OCI-LY7 (cell line): ENCODE measurements around the gene PLA2R1. TPM values are rescaled to one million over a fixed set of nuclear protein-coding genes. Genes with fewer than 3 reads are reported as not detected.
"Not testable (repeated sequence)": the region's sequence is repeated elsewhere in the genome, so short reads cannot be mapped to it uniquely, and the experiment has no call there.

ENCODE experiments used
- BruUV-seq: library from RNA; stranded (reverse); fragments of 400-500 nt; replicated peaks from 2 replicates; lab custom pipeline; 2021; lab: Mats Ljungman, UMichigan
- CTCF ChIA-PET: fragments of 300-600 bp; sonication (Branson Sonifier 250); formaldehyde crosslinking; loops from one replicate; lab custom pipeline; 2022; ENCODE audit warnings: antibody characterized with exemption; ENCODE audit not compliant: unreplicated experiment; lab: Charles Lee
- POLR2A ChIA-PET: fragments of 300-600 bp; sonication (Branson Sonifier 250); formaldehyde crosslinking; loops from one replicate; lab custom pipeline; 2022; ENCODE audit warnings: antibody characterized with exemption; lab: Charles Lee
- DNase-seq: peaks from one replicate; pipeline ENCODE4 v3.0.0-alpha.2; 2015; ENCODE audit warnings: low spot score
- H2AFZ ChIP-seq: fragments of 200-600 bp; sonication (generic), shearing (Covaris generic); 2 replicates; pipeline ENCODE4 v1.6.1; 2014; ENCODE audit warnings: mild to moderate bottlenecking, antibody characterized with exemption, low read length, moderate library complexity
- H3K27ac ChIP-seq: fragments of 200-600 bp; sonication (generic); 2 replicates; pipeline ENCODE4 v1.5.1; 2014; ENCODE audit warnings: mixed run types, low read depth, mild to moderate bottlenecking, moderate library complexity, low read length, inconsistent platforms; ENCODE audit not compliant: poor library complexity, severe bottlenecking
- H3K36me3 ChIP-seq: fragments of 200-600 bp; sonication (generic); 2 replicates; pipeline ENCODE4 v1.6.1; 2014; ENCODE audit warnings: mild to moderate bottlenecking, antibody characterized with exemption, low read length, moderate library complexity, mixed read lengths; ENCODE audit not compliant: insufficient read depth
- H3K4me1 ChIP-seq: fragments of 200-600 bp; sonication (generic); 2 replicates; pipeline ENCODE4 v1.5.1; 2014; ENCODE audit warnings: mild to moderate bottlenecking, low read length; ENCODE audit not compliant: insufficient read depth, poor library complexity, severe bottlenecking
- H3K4me2 ChIP-seq: fragments of 200-600 bp; sonication (generic); 2 replicates; pipeline ENCODE4 v1.6.1; 2014; ENCODE audit warnings: mild to moderate bottlenecking, low read length
- H3K4me3 ChIP-seq: fragments of 200-600 bp; sonication (generic); 2 replicates; pipeline ENCODE4 v1.5.1; 2014; ENCODE audit warnings: mild to moderate bottlenecking, low read depth, low read length; ENCODE audit not compliant: poor library complexity, severe bottlenecking
- H3K79me2 ChIP-seq: fragments of 200-600 bp; sonication (generic); 2 replicates; pipeline ENCODE4 v1.6.1; 2016; ENCODE audit warnings: low read depth, mild to moderate bottlenecking, low read length, moderate library complexity, mixed read lengths; ENCODE audit not compliant: insufficient read depth
- H3K9me2 ChIP-seq: fragments of 200-600 bp; sonication (generic); 2 replicates; pipeline ENCODE4 v1.6.1; 2016; ENCODE audit warnings: mild to moderate bottlenecking, low read length, mixed read lengths; ENCODE audit not compliant: insufficient read depth
- H3K9me3 ChIP-seq: fragments of 200-600 bp; sonication (generic); 2 replicates; pipeline ENCODE4 v1.6.1; 2014; ENCODE audit warnings: mild to moderate bottlenecking, mixed run types, low read length, mixed read lengths
- H4K20me1 ChIP-seq: fragments of 200-600 bp; sonication (generic); 2 replicates; pipeline ENCODE4 v1.6.1; 2014; ENCODE audit warnings: mild to moderate bottlenecking, antibody characterized with exemption, low read length, moderate library complexity, mixed read lengths; ENCODE audit not compliant: insufficient read depth
- CTCF ChIP-seq: fragments of 200-600 bp; sonication (generic); conservative IDR thresholded peaks from 2 replicates; pipeline ENCODE4 v1.5.1; 2014; ENCODE audit warnings: mild to moderate bottlenecking, antibody characterized with exemption, low read length, moderate library complexity, mixed read lengths
- EZH2phosphoT487 ChIP-seq: fragments of 200-600 bp; sonication (generic); IDR thresholded peaks from 2 replicates; pipeline ENCODE4 v1.6.1; 2018; ENCODE audit warnings: low read depth, borderline replicate concordance, mild to moderate bottlenecking, mixed run types, antibody characterized with exemption, low read length, moderate library complexity, mixed read lengths
- intact Hi-C: fragments of 100-400 bp; cut with micrococcal nuclease; formaldehyde crosslinking; loops from one replicate; pipeline ENCODE4 v1.10.0; 2022; ENCODE audit not compliant: unreplicated experiment
- total RNA-seq, 2 experiments: library from RNA; depleted of rRNA in 1 of 2; stranded (reverse); fragments of >200 nt in 1 of 2; shearing (Covaris generic) in 1 of 2; gene quantifications; 2 replicates each; pipeline ENCODE4 v1.2.3, GENCODE V29; 2014 to 2022

PLA2R1 gene
- total RNA-seq, 2 experiments from 2014 or later = not detected

GRCh38 chr2:159968279-159968900, 94.0 kb downstream of the PLA2R1 start:
- no peak overlapping the region for H3K4me3 ChIP-seq
- no TSS peak for BruUV-seq
- no peak overlapping the region for H2AFZ ChIP-seq
- H3K36me3 ChIP-seq = no peaks in the 10 kb centered on the region
- TF ChIP-seq EZH2phosphoT487 (no peak), CTCF (peak; percentile 62)
- no peak overlapping the region for H3K4me2 ChIP-seq
- POLR2A ChIA-PET = interaction anchor here (0.6 to 0.7 kb wide), 2 partner anchors 21 to 1572 kb away, joined by 3 read pairs; no protein-coding TSS in a partner anchor
- peak; percentile 28 for DNase-seq
- H3K79me2 ChIP-seq = no peaks in the 10 kb centered on the region
- H3K9me3 ChIP-seq = no peaks in the 10 kb centered on the region
- intact Hi-C loops = no loop called here
- no peaks in the 10 kb centered on the region for H4K20me1 ChIP-seq
- H3K4me1 ChIP-seq = no peaks in the 10 kb centered on the region
- no peaks in the 10 kb centered on the region for H3K9me2 ChIP-seq
- CTCF ChIA-PET = no interaction called here
- no peak overlapping the region for H3K27ac ChIP-seq

GRCh38 chr2:159963700-159964099, 98.7 kb downstream of the PLA2R1 start:
- Histone ChIP-seq H3K27ac (no peak overlapping the region), H2AFZ (no peak overlapping the region), H3K4me1 (no peaks in the 10 kb centered on the region), H3K36me3 (no peaks in the 10 kb centered on the region), H3K9me3 (no peaks in the 10 kb centered on the region), H3K9me2 (no peaks in the 10 kb centered on the region), H3K79me2 (no peaks in the 10 kb centered on the region), H4K20me1 (no peaks in the 10 kb centered on the region), H3K4me2 (no peak overlapping the region), H3K4me3 (no peak overlapping the region)
- TF ChIP-seq EZH2phosphoT487 (no peak), CTCF (no peak)
- intact Hi-C loops = no loop called here
- POLR2A ChIA-PET = no interaction called here
- BruUV-seq = no TSS peak
- CTCF ChIA-PET = no interaction called here
- DNase-seq = no peak

- H3K36me3 ChIP-seq, H3K79me2 ChIP-seq, H3K9me2 ChIP-seq, POLR2A ChIA-PET, H3K9me3 ChIP-seq, H4K20me1 ChIP-seq, H3K4me1 ChIP-seq, DNase-seq, intact Hi-C loops, H3K27ac ChIP-seq, CTCF ChIA-PET, BruUV-seq, H3K4me2 ChIP-seq, H3K4me3 ChIP-seq, H2AFZ ChIP-seq: not testable (repeated sequence)
Measured at GRCh38 chr2:159962513-159962912, 99.9 kb downstream of the PLA2R1 start.
